ENCODE data around the gene PDS5B.

DNA sequence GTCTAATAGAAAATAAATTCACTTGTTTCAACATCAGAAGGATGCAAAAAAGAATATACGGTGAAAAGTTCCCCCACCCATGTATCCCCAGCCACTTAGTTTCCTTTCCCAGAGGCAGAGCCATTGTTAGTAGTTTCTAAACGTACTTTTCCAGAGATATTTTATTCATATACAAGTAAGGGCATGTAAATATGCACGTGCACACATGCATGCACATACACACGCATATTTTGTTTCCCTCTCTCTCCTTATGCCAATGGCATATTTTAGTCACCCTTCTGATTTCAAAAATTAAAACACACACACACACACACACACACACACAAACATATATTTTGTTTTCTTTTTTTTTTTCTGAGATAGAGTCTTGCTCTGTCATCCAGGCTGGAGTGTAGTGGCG lies 147.4 kb downstream of the PDS5B start:
- TF ChIP-seq, protein P1, sequence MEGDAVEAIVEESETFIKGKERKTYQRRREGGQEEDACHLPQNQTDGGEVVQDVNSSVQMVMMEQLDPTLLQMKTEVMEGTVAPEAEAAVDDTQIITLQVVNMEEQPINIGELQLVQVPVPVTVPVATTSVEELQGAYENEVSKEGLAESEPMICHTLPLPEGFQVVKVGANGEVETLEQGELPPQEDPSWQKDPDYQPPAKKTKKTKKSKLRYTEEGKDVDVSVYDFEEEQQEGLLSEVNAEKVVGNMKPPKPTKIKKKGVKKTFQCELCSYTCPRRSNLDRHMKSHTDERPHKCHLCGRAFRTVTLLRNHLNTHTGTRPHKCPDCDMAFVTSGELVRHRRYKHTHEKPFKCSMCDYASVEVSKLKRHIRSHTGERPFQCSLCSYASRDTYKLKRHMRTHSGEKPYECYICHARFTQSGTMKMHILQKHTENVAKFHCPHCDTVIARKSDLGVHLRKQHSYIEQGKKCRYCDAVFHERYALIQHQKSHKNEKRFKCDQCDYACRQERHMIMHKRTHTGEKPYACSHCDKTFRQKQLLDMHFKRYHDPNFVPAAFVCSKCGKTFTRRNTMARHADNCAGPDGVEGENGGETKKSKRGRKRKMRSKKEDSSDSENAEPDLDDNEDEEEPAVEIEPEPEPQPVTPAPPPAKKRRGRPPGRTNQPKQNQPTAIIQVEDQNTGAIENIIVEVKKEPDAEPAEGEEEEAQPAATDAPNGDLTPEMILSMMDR (IDR thresholded peaks at IDR 0.05) = no peak
- TF ChIP-seq POLR2A (IDR thresholded peaks at IDR 0.05) = no peak

All from Peyer's patch (tissue), 4 donors.